ENCODE data around the gene FSTL5.

FSTL5 gene

GRCh38 chr4:161564230-161564834 lies 599.5 kb downstream of the FSTL5 start:
- no peak for DNase-seq

- DNase-seq = no peak
Measured at GRCh38 chr4:161555689-161556660, 607.8 kb downstream of the FSTL5 start.

- no peak for DNase-seq
Measured at GRCh38 chr4:161554372-161554990, 609.3 kb downstream of the FSTL5 start.

- DNase-seq = no peak
Measured at GRCh38 chr4:161546902-161547301, 616.9 kb downstream of the FSTL5 start.

GRCh38 chr4:161540265-161540664 lies 623.5 kb downstream of the FSTL5 start:
- DNase-seq = no peak

GRCh38 chr4:161538941-161539340 lies 624.9 kb downstream of the FSTL5 start:
- no peak for DNase-seq

GRCh38 chr4:161530710-161531109 lies 633.1 kb downstream of the FSTL5 start:
- no peak for DNase-seq

- DNase-seq = no peak
Measured at GRCh38 chr4:161525121-161525520, 638.7 kb downstream of the FSTL5 start.

- DNase-seq = no peak
Measured at GRCh38 chr4:161522031-161522430, 641.8 kb downstream of the FSTL5 start.

GRCh38 chr4:161519611-161520010 lies 644.2 kb downstream of the FSTL5 start:
- DNase-seq = no peak

GRCh38 chr4:161517941-161518340 lies 645.9 kb downstream of the FSTL5 start:
- DNase-seq = no peak

- DNase-seq = no peak
Measured at GRCh38 chr4:161505141-161505540, 658.7 kb downstream of the FSTL5 start.

- DNase-seq = no peak
Measured at GRCh38 chr4:161498155-161498554, 665.6 kb downstream of the FSTL5 start.

GRCh38 chr4:161486461-161486860 lies 677.3 kb downstream of the FSTL5 start:
- DNase-seq = no peak

- no peak for DNase-seq
Measured at GRCh38 chr4:161466316-161466715, 697.5 kb downstream of the FSTL5 start.

- no peak for DNase-seq
Measured at GRCh38 chr4:161463436-161463835, 700.4 kb downstream of the FSTL5 start.

GRCh38 chr4:161457906-161458305 lies 705.9 kb downstream of the FSTL5 start:
- no peak for DNase-seq

- DNase-seq = no peak
Measured at GRCh38 chr4:161457311-161457710, 706.5 kb downstream of the FSTL5 start.

- no peak for DNase-seq
Measured at GRCh38 chr4:161454860-161455259, 708.9 kb downstream of the FSTL5 start.

GRCh38 chr4:161448550-161449180 lies 715.1 kb downstream of the FSTL5 start:
- no peak for DNase-seq

- DNase-seq = no peak
Measured at GRCh38 chr4:161444626-161445025, 719.2 kb downstream of the FSTL5 start.

GRCh38 chr4:161442921-161443320 lies 720.9 kb downstream of the FSTL5 start:
- DNase-seq = no peak

- no peak for DNase-seq
Measured at GRCh38 chr4:161438096-161438495, 725.7 kb downstream of the FSTL5 start.

Measured in DMS153 (cell line).